HCT116 (cell line): ENCODE data around the gene CELSR3.

Source experiments
- EGR1 ChIP-seq: IDR thresholded peaks from 2 replicates; pipeline ENCODE4 v1.6.1; 2012; ENCODE audit warnings: low read depth
- MAX ChIP-seq: IDR thresholded peaks from 2 replicates; pipeline ENCODE4 v1.6.1; 2012
- REST ChIP-seq: IDR thresholded peaks from 2 replicates; pipeline ENCODE4 v1.6.1; 2012; ENCODE audit warnings: low read depth

GRCh38 chr3:48592519-48593087 is 70.1 kb downstream of the CELSR3 start:
- TF ChIP-seq REST (no peak), MAX (no peak), EGR1 (no peak)
